Measurements from ENCODE around the gene GGCX.

GGCX gene

GRCh38 chr2:85582492-85582891, 21.2 kb upstream of the GGCX start:
- no peak for TF ChIP-seq CTCF (IDR thresholded peaks at IDR 0.05; ENCODE audit: low read length)
- no peak for TF ChIP-seq EZH2phosphoT487 (IDR thresholded peaks at IDR 0.05; ENCODE audit: low read length)
- TF ChIP-seq EZH2 (optimal IDR thresholded peaks at IDR 0.05; ENCODE audit: low read depth, low read length): no peak
- no peak overlapping the region for H3K27ac ChIP-seq (ENCODE audit: low read length)
- DNase-seq: no peak

GRCh38 chr2:85580206-85580605, 18.9 kb upstream of the GGCX start:
- Histone ChIP-seq H3K4me2 (ENCODE audit: low read depth, low read length) (no peak overlapping the region), H3K27ac (ENCODE audit: low read length) (no peak overlapping the region), H3K4me1 (ENCODE audit: low read length) (peaks cover 11% of the 10 kb centered on the region; the same call in 1 of the 2 replicates), H3K4me3 (ENCODE audit: low read length) (no peak overlapping the region), H3K36me3 (replicated peaks; ENCODE audit: insufficient read depth, low read length) (0 out of 2 replicates have a peak, but pooled peaks cover 5% of the 10 kb centered on the region), H3K9me3 (replicated peaks; ENCODE audit: insufficient read depth, low read length) (no peaks in the 10 kb centered on the region), H3K79me2 (ENCODE audit: low read length) (peaks cover 32% of the 10 kb centered on the region), H2AFZ (ENCODE audit: low read length) (no peak overlapping the region), H3K27me3 (replicated peaks; ENCODE audit: insufficient read depth, low read length) (no peaks in the 10 kb centered on the region), H3K9ac (ENCODE audit: low read length) (no peak overlapping the region), H3K9me2 (replicated peaks; ENCODE audit: insufficient read depth, low read length) (no peaks in the 10 kb centered on the region), H4K20me1 (ENCODE audit: insufficient read depth, low read length) (no peaks in the 10 kb centered on the region), H3F3A (ENCODE audit: insufficient read depth, low read length) (no peaks in the 10 kb centered on the region)
- no peak for DNase-seq
- TF ChIP-seq EZH2phosphoT487 (IDR thresholded peaks at IDR 0.05; ENCODE audit: low read length) (no peak), EZH2 (optimal IDR thresholded peaks at IDR 0.05; ENCODE audit: low read depth, low read length) (no peak), CTCF (IDR thresholded peaks at IDR 0.05; ENCODE audit: low read length) (no peak)

More at GRCh38 chr2:85582492-85582891, 21.2 kb upstream of the GGCX start:
- no peaks in the 10 kb centered on the region for H4K20me1 ChIP-seq (ENCODE audit: insufficient read depth, low read length)
- no peaks in the 10 kb centered on the region for H3K9me3 ChIP-seq (replicated peaks; ENCODE audit: insufficient read depth, low read length)
- H3K27me3 ChIP-seq (replicated peaks; ENCODE audit: insufficient read depth, low read length): no peaks in the 10 kb centered on the region
- no peak overlapping the region for H3K9ac ChIP-seq (ENCODE audit: low read length)
- peaks cover 8% of the 10 kb centered on the region; the same call in 1 of the 2 replicates for H3K4me1 ChIP-seq (ENCODE audit: low read length)
- H3F3A ChIP-seq (ENCODE audit: insufficient read depth, low read length): no peaks in the 10 kb centered on the region
- H2AFZ ChIP-seq (ENCODE audit: low read length): no peak overlapping the region
- H3K36me3 ChIP-seq (replicated peaks; ENCODE audit: insufficient read depth, low read length): 0 out of 2 replicates have a peak, but pooled peaks cover 5% of the 10 kb centered on the region
- H3K4me2 ChIP-seq (ENCODE audit: low read depth, low read length): no peak overlapping the region
- H3K79me2 ChIP-seq (ENCODE audit: low read length): peaks cover 29% of the 10 kb centered on the region
- no peaks in the 10 kb centered on the region for H3K9me2 ChIP-seq (replicated peaks; ENCODE audit: insufficient read depth, low read length)
- H3K4me3 ChIP-seq (ENCODE audit: low read length): no peak overlapping the region

- peak overlapping the region; percentile 67; the same call in 1 of the 2 replicates for H3K4me2 ChIP-seq (ENCODE audit: low read depth, low read length)
- no peak overlapping the region for H3K27ac ChIP-seq (ENCODE audit: low read length)
- H3K36me3 ChIP-seq (replicated peaks; ENCODE audit: insufficient read depth, low read length): 0 out of 2 replicates have a peak, but pooled peaks cover 5% of the 10 kb centered on the region
- H3K4me3 ChIP-seq (ENCODE audit: low read length): no peak overlapping the region
- no peak for TF ChIP-seq CTCF (IDR thresholded peaks at IDR 0.05; ENCODE audit: low read length)
- no peak for TF ChIP-seq EZH2phosphoT487 (IDR thresholded peaks at IDR 0.05; ENCODE audit: low read length)
- TF ChIP-seq EZH2 (optimal IDR thresholded peaks at IDR 0.05; ENCODE audit: low read depth, low read length): no peak
- peaks cover 32% of the 10 kb centered on the region for H3K79me2 ChIP-seq (ENCODE audit: low read length)
- no peaks in the 10 kb centered on the region for H3F3A ChIP-seq (ENCODE audit: insufficient read depth, low read length)
- H3K27me3 ChIP-seq (replicated peaks; ENCODE audit: insufficient read depth, low read length): no peaks in the 10 kb centered on the region
- H3K9ac ChIP-seq (ENCODE audit: low read length): no peak overlapping the region
- no peak for DNase-seq
- H3K4me1 ChIP-seq (ENCODE audit: low read length): peaks cover 11% of the 10 kb centered on the region; the same call in 1 of the 2 replicates
- H3K9me3 ChIP-seq (replicated peaks; ENCODE audit: insufficient read depth, low read length): no peaks in the 10 kb centered on the region
- no peaks in the 10 kb centered on the region for H3K9me2 ChIP-seq (replicated peaks; ENCODE audit: insufficient read depth, low read length)
- H2AFZ ChIP-seq (ENCODE audit: low read length): no peak overlapping the region
- no peaks in the 10 kb centered on the region for H4K20me1 ChIP-seq (ENCODE audit: insufficient read depth, low read length)
Observed at GRCh38 chr2:85579266-85579935, 18.1 kb upstream of the GGCX start.
